Measurements from ENCODE around the gene MACF1. TPM values are rescaled to one million over a fixed set of nuclear protein-coding genes. Genes with fewer than 3 reads are reported as not detected.
"Not testable (repeated sequence)": the region's sequence is repeated elsewhere in the genome, so short reads cannot be mapped to it uniquely, and the experiment has no call there.

The MACF1 gene
- total RNA-seq, 1 experiment from 2014 or later: 211 TPM

- peaks cover 5% of the 10 kb centered on the region; the same call in 1 of the 2 replicates for H3K36me3 ChIP-seq
- H3K9me3 ChIP-seq (replicated peaks): no peaks in the 10 kb centered on the region
- H3K27ac ChIP-seq: no peak overlapping the region
- DNase-seq (ENCODE audit: low read depth in 1 of 2, low spot score in 2 of 2): no peak
- no peaks in the 10 kb centered on the region for H3K4me1 ChIP-seq (replicated peaks)
- no peak overlapping the region for H3K4me3 ChIP-seq
- no peaks in the 10 kb centered on the region for H3K27me3 ChIP-seq (replicated peaks)
Measured at GRCh38 chr1:39524171-39524570, 319.7 kb downstream of the MACF1 start.

GRCh38 chr1:39524591-39525365 lies 320.3 kb downstream of the MACF1 start:
- no peak for DNase-seq (ENCODE audit: low read depth in 1 of 2, low spot score in 2 of 2)
- no peaks in the 10 kb centered on the region for H3K4me1 ChIP-seq (replicated peaks)
- H3K9me3 ChIP-seq (replicated peaks): no peaks in the 10 kb centered on the region
- no peaks in the 10 kb centered on the region for H3K27me3 ChIP-seq (replicated peaks)
- H3K27ac ChIP-seq: no peak overlapping the region
- peaks cover 5% of the 10 kb centered on the region; the same call in 1 of the 2 replicates for H3K36me3 ChIP-seq
- no peak overlapping the region for H3K4me3 ChIP-seq

- Histone ChIP-seq H3K4me1 (replicated peaks) (no peaks in the 10 kb centered on the region), H3K9me3 (replicated peaks) (no peaks in the 10 kb centered on the region), H3K27ac (no peak overlapping the region), H3K4me3 (no peak overlapping the region), H3K36me3 (peaks cover 13% of the 10 kb centered on the region), H3K27me3 (replicated peaks) (no peaks in the 10 kb centered on the region)
- no peak for DNase-seq (ENCODE audit: low read depth in 1 of 2, low spot score in 2 of 2)
Measured at GRCh38 chr1:39525366-39526165, 321.1 kb downstream of the MACF1 start.

GRCh38 chr1:39526466-39527189 lies 322.1 kb downstream of the MACF1 start:
- H3K9me3 ChIP-seq (replicated peaks): no peaks in the 10 kb centered on the region
- H3K36me3 ChIP-seq: peaks cover 13% of the 10 kb centered on the region
- H3K4me1 ChIP-seq (replicated peaks): no peaks in the 10 kb centered on the region
- H3K27me3 ChIP-seq (replicated peaks): no peaks in the 10 kb centered on the region
- H3K4me3 ChIP-seq: no peak overlapping the region
- H3K27ac ChIP-seq: no peak overlapping the region
- no peak for DNase-seq (ENCODE audit: low read depth in 1 of 2, low spot score in 2 of 2)

GRCh38 chr1:39527190-39527579 lies 322.7 kb downstream of the MACF1 start:
- H3K9me3 ChIP-seq (replicated peaks); DNase-seq (ENCODE audit: low read depth in 1 of 2, low spot score in 2 of 2); H3K4me1 ChIP-seq (replicated peaks); H3K27ac ChIP-seq; H3K27me3 ChIP-seq (replicated peaks); H3K4me3 ChIP-seq: not testable (repeated sequence)
- peaks cover 13% of the 10 kb centered on the region for H3K36me3 ChIP-seq

GRCh38 chr1:39528082-39528481 lies 323.6 kb downstream of the MACF1 start:
- Histone ChIP-seq H3K27me3 (replicated peaks) (no peaks in the 10 kb centered on the region), H3K4me3 (no peak overlapping the region), H3K9me3 (replicated peaks) (no peaks in the 10 kb centered on the region), H3K36me3 (peaks cover 13% of the 10 kb centered on the region), H3K4me1 (replicated peaks) (no peaks in the 10 kb centered on the region), H3K27ac (no peak overlapping the region)
- DNase-seq (ENCODE audit: low read depth in 1 of 2, low spot score in 2 of 2): no peak

GRCh38 chr1:39529901-39530535 lies 325.5 kb downstream of the MACF1 start:
- Histone ChIP-seq H3K36me3 (peaks cover 13% of the 10 kb centered on the region), H3K27me3 (replicated peaks) (no peaks in the 10 kb centered on the region), H3K4me1 (replicated peaks) (no peaks in the 10 kb centered on the region), H3K9me3 (replicated peaks) (no peaks in the 10 kb centered on the region), H3K27ac (no peak overlapping the region), H3K4me3 (no peak overlapping the region)
- DNase-seq (ENCODE audit: low read depth in 1 of 2, low spot score in 2 of 2): no peak

GRCh38 chr1:39531526-39531925 lies 327.0 kb downstream of the MACF1 start:
- Histone ChIP-seq H3K27ac (no peak overlapping the region), H3K36me3 (peaks cover 12% of the 10 kb centered on the region), H3K9me3 (replicated peaks) (no peaks in the 10 kb centered on the region), H3K27me3 (replicated peaks) (no peaks in the 10 kb centered on the region), H3K4me3 (no peak overlapping the region), H3K4me1 (replicated peaks) (no peaks in the 10 kb centered on the region)
- DNase-seq (ENCODE audit: low read depth in 1 of 2, low spot score in 2 of 2): no peak

- no peak for DNase-seq (ENCODE audit: low read depth in 1 of 2, low spot score in 2 of 2)
- Histone ChIP-seq H3K27me3 (replicated peaks) (no peaks in the 10 kb centered on the region), H3K4me3 (no peak overlapping the region), H3K9me3 (replicated peaks) (no peaks in the 10 kb centered on the region), H3K4me1 (replicated peaks) (no peaks in the 10 kb centered on the region), H3K36me3 (peaks cover 7% of the 10 kb centered on the region), H3K27ac (no peak overlapping the region)
Measured at GRCh38 chr1:39533442-39533841, 328.9 kb downstream of the MACF1 start.

Other genes with a start within 250 kb of the MACF1 start
- 54.1 and 70.0 TPM in 2 replicates for gene AKIRIN1, start 213.4 kb upstream of the MACF1 start, total RNA-seq (2014; rRNA removed; shearing (Covaris generic))
- 540 and 1,133 TPM in 2 replicates for gene NDUFS5, start 178.3 kb upstream of the MACF1 start, total RNA-seq (2014; rRNA removed; shearing (Covaris generic))